Neural cell (in vitro differentiated cells): ENCODE results near the gene UPK1B. TPM values are rescaled to one million over a fixed set of nuclear protein-coding genes. Genes with fewer than 3 reads are reported as not detected.

ENCODE experiments used
- polyA plus RNA-seq: library from polyadenylated mRNA; depleted of rRNA; stranded (reverse); fragments of >200 nt; gene quantifications from 2 replicates; pipeline ENCODE4 v1.2.3, GENCODE V29; 2014

The UPK1B gene
- polyA plus RNA-seq, 1 donor from 2014 or later: not detected

Other genes with a start within 250 kb of the UPK1B start
- gene IGSF11, start 138.8 kb upstream of the UPK1B start, polyA plus RNA-seq: 1.2 and 1.3 TPM in 2 replicates
- not detected in 2 replicates for gene TEX55, start 27.4 kb upstream of the UPK1B start, polyA plus RNA-seq
- gene B4GALT4, start 67.3 kb downstream of the UPK1B start, polyA plus RNA-seq: 11.8 and 12.0 TPM in 2 replicates
- gene ARHGAP31, start 120.8 kb downstream of the UPK1B start, polyA plus RNA-seq: not detected in 2 replicates